Measurements from ENCODE around the gene KANSL1L.

The KANSL1L gene

GRCh38 chr2:209976698-209977385 is 194.4 kb downstream of the KANSL1L start:
- DNase-seq (ENCODE audit: low read depth): no peak
- TF ChIP-seq CTCF (IDR thresholded peaks at IDR 0.05; ENCODE audit: insufficient read depth, low read depth, low read length, missing control alignments): no peak
- H3K4me3 ChIP-seq (ENCODE audit: low read depth, low read length): no peak overlapping the region

- TF ChIP-seq CTCF (IDR thresholded peaks at IDR 0.05; ENCODE audit: insufficient read depth, low read depth, low read length, missing control alignments): no peak
- H3K4me3 ChIP-seq (ENCODE audit: low read depth, low read length): no peak overlapping the region
- no peak for DNase-seq (ENCODE audit: low read depth)
Measured at GRCh38 chr2:209974576-209974975, 196.6 kb downstream of the KANSL1L start.

GRCh38 chr2:209973328-209973727 is 197.9 kb downstream of the KANSL1L start:
- DNase-seq (ENCODE audit: low read depth): no peak
- H3K4me3 ChIP-seq (ENCODE audit: low read depth, low read length): no peak overlapping the region
- no peak for TF ChIP-seq CTCF (IDR thresholded peaks at IDR 0.05; ENCODE audit: insufficient read depth, low read depth, low read length, missing control alignments)

All from GM12865 (cell line).